WTC11 (cell line): ENCODE data around the gene CLEC4M. TPM values are rescaled to one million over a fixed set of nuclear protein-coding genes. Genes with fewer than 3 reads are reported as not detected.

Experiments used
- ATAC-seq: fragments of 200-7000 bp; cut with Tn5 transposase; 2 replicates; pipeline ENCODE4 v1.10.0; 2021; ENCODE audit warnings: mild to moderate bottlenecking, moderate library complexity
- CTCF ChIA-PET: fragments of 300-600 bp; sonication (Branson Sonifier 250); formaldehyde crosslinking; loops from one replicate; lab custom pipeline; 2021; ENCODE audit warnings: antibody characterized with exemption; lab: Charles Lee
- POLR2A ChIA-PET: fragments of 350-600 bp; sonication (Branson Sonifier 250); formaldehyde crosslinking; loops from one replicate; lab custom pipeline; 2021; ENCODE audit warnings: antibody characterized with exemption; lab: Charles Lee
- DNase-seq: peaks from one replicate; pipeline ENCODE4 v3.0.0; 2021; ENCODE audit warnings: low spot score
- H3K27ac Mint-ChIP-seq: 2 replicates; pipeline ENCODE4 v1.8.0; 2021; ENCODE audit warnings: mixed read lengths
- H3K27me3 Mint-ChIP-seq: 2 replicates; pipeline ENCODE4 v1.8.0; 2021; ENCODE audit warnings: low read depth, mild to moderate bottlenecking, moderate library complexity, mixed read lengths
- H3K36me3 Mint-ChIP-seq: 2 replicates; pipeline ENCODE4 v1.8.0; 2021; ENCODE audit warnings: mixed read lengths
- H3K4me1 Mint-ChIP-seq: 2 replicates; pipeline ENCODE4 v1.8.0; 2022; ENCODE audit warnings: mixed read lengths
- H3K4me3 Mint-ChIP-seq: 2 replicates; pipeline ENCODE4 v1.8.0; 2021; ENCODE audit warnings: mild to moderate bottlenecking, moderate library complexity, mixed read lengths
- H3K9me3 Mint-ChIP-seq: 2 replicates; pipeline ENCODE4 v1.8.0; 2021; ENCODE audit warnings: mixed read lengths
- CBFB ChIP-seq: sonication (generic); formaldehyde crosslinking; IDR thresholded peaks from 2 replicates; pipeline ENCODE4 v1.8.1; 2022; ENCODE audit warnings: mild to moderate bottlenecking, low read depth, missing genetic modification reagents
- ESRRA ChIP-seq: sonication (generic); formaldehyde crosslinking; IDR thresholded peaks from 2 replicates; pipeline ENCODE4 v1.8.1; 2022; ENCODE audit warnings: mild to moderate bottlenecking, missing genetic modification reagents, borderline replicate concordance
- GRHL2 ChIP-seq: fragments of 250-450 bp; sonication (Bioruptor Pico); IDR thresholded peaks from 2 replicates; pipeline ENCODE4 v1.8.0; 2022; ENCODE audit warnings: mild to moderate bottlenecking, moderate library complexity; ENCODE audit not compliant: insufficient replicate concordance, severe bottlenecking
- HMGXB4 ChIP-seq: sonication (generic); formaldehyde crosslinking; IDR thresholded peaks from 2 replicates; pipeline ENCODE4 v1.8.1; 2023; ENCODE audit warnings: mild to moderate bottlenecking, moderate library complexity, missing genetic modification reagents
- IRF1 ChIP-seq: sonication (generic); formaldehyde crosslinking; IDR thresholded peaks from 2 replicates; pipeline ENCODE4 v1.8.0; 2023; ENCODE audit warnings: missing genetic modification reagents
- JAZF1 ChIP-seq: fragments of 250-450 bp; sonication (Bioruptor Pico); IDR thresholded peaks from 2 replicates; pipeline ENCODE4 v1.9.0; 2021; ENCODE audit warnings: moderate library complexity, mild to moderate bottlenecking, inconsistent platforms
- NFYB ChIP-seq: sonication (generic); formaldehyde crosslinking; conservative IDR thresholded peaks from 2 replicates; pipeline ENCODE4 v1.8.0; 2022; ENCODE audit warnings: low read depth, missing genetic modification reagents
- RORB ChIP-seq: fragments of 250-450 bp; sonication (Bioruptor Pico); IDR thresholded peaks from 2 replicates; pipeline ENCODE4 v1.9.0; 2021; ENCODE audit warnings: mild to moderate bottlenecking
- SOX15 ChIP-seq: fragments of 250-450 bp; sonication (Bioruptor Pico); IDR thresholded peaks from 2 replicates; pipeline ENCODE4 v1.9.0; 2021; ENCODE audit warnings: mild to moderate bottlenecking
- TEAD1 ChIP-seq: sonication (generic); formaldehyde crosslinking; IDR thresholded peaks from 2 replicates; pipeline ENCODE4 v1.8.0; 2022; ENCODE audit warnings: mild to moderate bottlenecking, missing genetic modification reagents
- ZNF121 ChIP-seq: sonication (generic); formaldehyde crosslinking; IDR thresholded peaks from 2 replicates; pipeline ENCODE4 v1.8.0; 2023; ENCODE audit warnings: missing genetic modification reagents
- ZNF232 ChIP-seq: sonication (generic); formaldehyde crosslinking; IDR thresholded peaks from 2 replicates; pipeline ENCODE4 v1.8.0; 2022; ENCODE audit warnings: mild to moderate bottlenecking, missing genetic modification reagents
- total RNA-seq: library from RNA; stranded (reverse); gene quantifications from 3 replicates; pipeline ENCODE4 v1.2.3, GENCODE V29; 2021
- TF ChIP-seq, protein P1 (sequence below): sonication (generic); formaldehyde crosslinking; IDR thresholded peaks from 2 replicates; pipeline ENCODE4 v1.8.1; 2022; ENCODE audit warnings: missing genetic modification reagents, borderline replicate concordance
- TF ChIP-seq, protein P2 (sequence below): sonication (generic); formaldehyde crosslinking; IDR thresholded peaks from 2 replicates; pipeline ENCODE4 v1.8.1; 2023; ENCODE audit warnings: mild to moderate bottlenecking, missing genetic modification reagents
- TF ChIP-seq, protein P3 (sequence below): sonication (generic); formaldehyde crosslinking; IDR thresholded peaks from 2 replicates; pipeline ENCODE4 v1.8.0; 2022; ENCODE audit warnings: mild to moderate bottlenecking, missing genetic modification reagents
- TF ChIP-seq, protein P4 (sequence below): sonication (generic); formaldehyde crosslinking; IDR thresholded peaks from 2 replicates; pipeline ENCODE4 v1.8.0; 2022; ENCODE audit warnings: mild to moderate bottlenecking, missing genetic modification reagents

The CLEC4M gene
- total RNA-seq, 1 experiment from 2014 or later = not detected

DNA sequence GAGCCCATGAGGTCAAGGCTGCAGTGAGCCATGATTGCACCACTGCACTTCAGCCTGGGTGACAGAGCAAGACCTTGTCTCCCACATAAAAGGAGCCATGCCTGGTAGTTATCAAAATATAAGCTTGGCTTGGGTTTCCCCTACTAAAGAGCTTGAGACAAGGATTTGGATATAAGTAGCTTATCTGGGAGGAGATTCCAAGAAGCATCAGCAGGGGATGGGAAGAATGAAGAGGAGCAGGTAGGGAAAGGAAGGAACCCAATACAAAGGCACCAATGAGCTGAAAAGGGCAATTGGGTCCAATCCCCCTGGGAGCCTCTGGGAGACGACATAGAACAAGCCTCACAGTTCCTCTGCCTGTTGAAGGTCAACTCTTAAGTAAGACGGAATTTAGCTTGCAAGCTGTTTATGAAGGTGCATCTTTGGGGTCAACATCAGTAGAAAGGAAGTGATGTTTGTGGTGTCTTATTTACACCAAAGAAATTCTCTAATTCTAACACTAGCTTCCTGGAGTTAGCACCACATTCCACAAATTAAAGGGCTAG, 23.8 kb upstream of the CLEC4M start:
- ChIA-PET POLR2A (no interaction called here), CTCF (interaction anchor here (0.7 to 1.6 kb wide), 4 partner anchors 10 to 171 kb away, joined by 3 to 9 read pairs (median 4); partner anchors contain the start of gene TRAPPC5)
- H3K36me3 Mint-ChIP-seq = no peaks in the 10 kb centered on the region
- no peak for DNase-seq
- H3K4me3 Mint-ChIP-seq = no peak overlapping the region
- no peaks in the 10 kb centered on the region for H3K4me1 Mint-ChIP-seq
- H3K27ac Mint-ChIP-seq = no peak overlapping the region
- TF ChIP-seq CBFB (CRISPR knock-in tag) (no peak), ESRRA (CRISPR knock-in tag) (no peak), NFYB (CRISPR knock-in tag) (no peak), GRHL2 (CRISPR knock-in tag) (no peak), IRF1 (CRISPR knock-in tag) (no peak), SOX15 (no peak), JAZF1 (no peak), TEAD1 (CRISPR knock-in tag) (no peak), ZNF232 (CRISPR knock-in tag) (no peak), ZNF121 (CRISPR knock-in tag) (no peak)
- TF ChIP-seq, protein P1, sequence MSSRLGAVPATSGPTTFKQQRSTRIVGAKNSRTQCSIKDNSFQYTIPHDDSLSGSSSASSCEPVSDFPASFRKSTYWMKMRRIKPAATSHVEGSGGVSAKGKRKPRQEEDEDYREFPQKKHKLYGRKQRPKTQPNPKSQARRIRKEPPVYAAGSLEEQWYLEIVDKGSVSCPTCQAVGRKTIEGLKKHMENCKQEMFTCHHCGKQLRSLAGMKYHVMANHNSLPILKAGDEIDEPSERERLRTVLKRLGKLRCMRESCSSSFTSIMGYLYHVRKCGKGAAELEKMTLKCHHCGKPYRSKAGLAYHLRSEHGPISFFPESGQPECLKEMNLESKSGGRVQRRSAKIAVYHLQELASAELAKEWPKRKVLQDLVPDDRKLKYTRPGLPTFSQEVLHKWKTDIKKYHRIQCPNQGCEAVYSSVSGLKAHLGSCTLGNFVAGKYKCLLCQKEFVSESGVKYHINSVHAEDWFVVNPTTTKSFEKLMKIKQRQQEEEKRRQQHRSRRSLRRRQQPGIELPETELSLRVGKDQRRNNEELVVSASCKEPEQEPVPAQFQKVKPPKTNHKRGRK (CRISPR knock-in tag) = no peak
- TF ChIP-seq, protein P2, sequence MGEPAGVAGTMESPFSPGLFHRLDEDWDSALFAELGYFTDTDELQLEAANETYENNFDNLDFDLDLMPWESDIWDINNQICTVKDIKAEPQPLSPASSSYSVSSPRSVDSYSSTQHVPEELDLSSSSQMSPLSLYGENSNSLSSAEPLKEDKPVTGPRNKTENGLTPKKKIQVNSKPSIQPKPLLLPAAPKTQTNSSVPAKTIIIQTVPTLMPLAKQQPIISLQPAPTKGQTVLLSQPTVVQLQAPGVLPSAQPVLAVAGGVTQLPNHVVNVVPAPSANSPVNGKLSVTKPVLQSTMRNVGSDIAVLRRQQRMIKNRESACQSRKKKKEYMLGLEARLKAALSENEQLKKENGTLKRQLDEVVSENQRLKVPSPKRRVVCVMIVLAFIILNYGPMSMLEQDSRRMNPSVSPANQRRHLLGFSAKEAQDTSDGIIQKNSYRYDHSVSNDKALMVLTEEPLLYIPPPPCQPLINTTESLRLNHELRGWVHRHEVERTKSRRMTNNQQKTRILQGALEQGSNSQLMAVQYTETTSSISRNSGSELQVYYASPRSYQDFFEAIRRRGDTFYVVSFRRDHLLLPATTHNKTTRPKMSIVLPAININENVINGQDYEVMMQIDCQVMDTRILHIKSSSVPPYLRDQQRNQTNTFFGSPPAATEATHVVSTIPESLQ (CRISPR knock-in tag) = no peak
- TF ChIP-seq, protein P3, sequence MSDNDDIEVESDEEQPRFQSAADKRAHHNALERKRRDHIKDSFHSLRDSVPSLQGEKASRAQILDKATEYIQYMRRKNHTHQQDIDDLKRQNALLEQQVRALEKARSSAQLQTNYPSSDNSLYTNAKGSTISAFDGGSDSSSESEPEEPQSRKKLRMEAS (CRISPR knock-in tag) = no peak
- no peaks in the 10 kb centered on the region for H3K9me3 Mint-ChIP-seq
- peaks cover 44% of the 10 kb centered on the region for H3K27me3 Mint-ChIP-seq
- ATAC-seq = no peak

DNA sequence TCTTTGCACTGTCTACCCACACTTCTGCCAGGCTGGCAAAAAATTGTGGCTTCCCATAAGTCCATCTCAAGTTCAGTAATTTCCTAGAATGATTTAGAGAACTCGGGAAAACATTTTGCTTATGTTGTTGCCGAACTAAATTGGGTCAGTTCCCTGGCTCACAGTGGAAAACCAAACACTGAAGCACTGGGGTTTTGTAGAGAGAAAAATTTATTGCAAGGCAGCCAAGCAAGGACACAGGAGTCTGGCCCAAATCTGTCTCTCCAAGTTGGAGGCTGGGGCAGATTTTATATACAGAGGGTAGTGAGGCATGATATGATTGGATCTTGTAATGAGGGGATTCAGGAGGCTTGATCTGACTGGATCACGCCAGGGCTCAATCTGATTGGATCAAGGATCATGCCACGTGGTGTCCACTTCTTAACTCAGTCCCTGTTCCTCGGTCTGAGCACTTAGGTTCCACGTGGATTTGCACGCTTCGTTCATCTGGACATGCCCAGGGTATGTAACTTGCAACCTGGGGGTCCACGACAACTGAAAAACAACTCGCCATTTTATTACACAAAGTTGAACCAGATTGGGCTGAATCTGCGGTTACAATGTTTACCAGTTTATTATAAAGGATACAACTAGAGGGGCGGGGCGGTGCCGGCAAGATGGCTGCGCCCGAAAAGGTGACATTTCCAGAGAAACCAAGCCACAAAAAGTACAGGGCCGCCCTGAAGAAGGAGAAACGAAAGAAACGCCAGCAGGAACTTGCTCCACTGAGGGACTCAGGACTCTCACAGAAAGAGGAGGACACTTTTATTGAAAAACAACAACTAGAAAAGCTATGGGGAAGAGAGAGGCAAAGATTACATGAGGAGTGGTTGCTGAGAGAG, 23.0 kb upstream of the CLEC4M start:
- ChIA-PET POLR2A (no interaction called here), CTCF (interaction anchor here (1.0 to 1.6 kb wide), 3 partner anchors 9 to 172 kb away, joined by 3 to 9 read pairs (median 5); partner anchors contain the start of gene TRAPPC5)
- ATAC-seq (no peak), DNase-seq (no peak)
- TF ChIP-seq RORB (CRISPR knock-in tag) = no peak
- TF ChIP-seq, protein P4, sequence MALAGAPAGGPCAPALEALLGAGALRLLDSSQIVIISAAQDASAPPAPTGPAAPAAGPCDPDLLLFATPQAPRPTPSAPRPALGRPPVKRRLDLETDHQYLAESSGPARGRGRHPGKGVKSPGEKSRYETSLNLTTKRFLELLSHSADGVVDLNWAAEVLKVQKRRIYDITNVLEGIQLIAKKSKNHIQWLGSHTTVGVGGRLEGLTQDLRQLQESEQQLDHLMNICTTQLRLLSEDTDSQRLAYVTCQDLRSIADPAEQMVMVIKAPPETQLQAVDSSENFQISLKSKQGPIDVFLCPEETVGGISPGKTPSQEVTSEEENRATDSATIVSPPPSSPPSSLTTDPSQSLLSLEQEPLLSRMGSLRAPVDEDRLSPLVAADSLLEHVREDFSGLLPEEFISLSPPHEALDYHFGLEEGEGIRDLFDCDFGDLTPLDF (CRISPR knock-in tag) = no peak
- TF ChIP-seq HMGXB4 (CRISPR knock-in tag) = no peak
- TF ChIP-seq, protein P1 (CRISPR knock-in tag) = no peak
- no peaks in the 10 kb centered on the region for H3K9me3 Mint-ChIP-seq
- H3K27ac Mint-ChIP-seq = no peak overlapping the region
- no peak overlapping the region for H3K4me3 Mint-ChIP-seq
- H3K27me3 Mint-ChIP-seq = peaks cover 38% of the 10 kb centered on the region
- no peaks in the 10 kb centered on the region for H3K4me1 Mint-ChIP-seq
- H3K36me3 Mint-ChIP-seq = no peaks in the 10 kb centered on the region
